DMS153 treated with DMSO at 0.1 percent for 48 hours (cell line): ENCODE data around the gene EEF1G.
"Not testable (repeated sequence)": the region's sequence is repeated elsewhere in the genome, so short reads cannot be mapped to it uniquely, and the experiment has no call there.

Source experiments
- DNase-seq: peaks from one replicate; lab custom pipeline; 2025; ENCODE audit not compliant: unreplicated experiment; lab: John Stamatoyannopoulos, UW

Gene EEF1G

GRCh38 chr11:62603776-62604299 lies 30.1 kb upstream of the EEF1G start:
- DNase-seq, result no peak

- no peak for DNase-seq
Observed at GRCh38 chr11:62603072-62603408, 29.3 kb upstream of the EEF1G start.

- DNase-seq, result peak; percentile 67
Observed at GRCh38 chr11:62602141-62603071, 28.7 kb upstream of the EEF1G start.

GRCh38 chr11:62601372-62602140 lies 27.9 kb upstream of the EEF1G start, which contains the start of gene MTA2:
Gene MTA2 (minus strand): TSS chr11:62601865. CDS start chr11:62601450, 415 bp downstream.
- peak; percentile 97 for DNase-seq

GRCh38 chr11:62601122-62601371 lies 27.4 kb upstream of the EEF1G start:
- no peak for DNase-seq

GRCh38 chr11:62600367-62601121 lies 26.9 kb upstream of the EEF1G start:
- no peak for DNase-seq

- DNase-seq, result no peak
Observed at GRCh38 chr11:62599901-62600300, 26.2 kb upstream of the EEF1G start.

- DNase-seq, result peak; percentile 27
Observed at GRCh38 chr11:62599069-62599696, 25.5 kb upstream of the EEF1G start.

GRCh38 chr11:62595124-62595523 lies 21.4 kb upstream of the EEF1G start:
- DNase-seq, result no peak

- peak; percentile 51 for DNase-seq
Observed at GRCh38 chr11:62593434-62594044, 19.8 kb upstream of the EEF1G start.

- DNase-seq, result no peak
Observed at GRCh38 chr11:62592989-62593421, 19.3 kb upstream of the EEF1G start.

GRCh38 chr11:62592146-62592815 lies 18.6 kb upstream of the EEF1G start:
- no peak for DNase-seq

- DNase-seq, result peak; percentile 97
Observed at GRCh38 chr11:62591448-62592145, 17.9 kb upstream of the EEF1G start, which contains the start of gene TUT1. Gene TUT1 (minus strand): TSS chr11:62591523. CDS start chr11:62591485, 38 bp downstream.

GRCh38 chr11:62588966-62589637 lies 15.4 kb upstream of the EEF1G start:
- no peak for DNase-seq

- DNase-seq, result not testable (repeated sequence)
Observed at GRCh38 chr11:62585356-62585755, 11.7 kb upstream of the EEF1G start.

GRCh38 chr11:62581735-62582134 lies 8.0 kb upstream of the EEF1G start:
- DNase-seq, result not testable (repeated sequence)

GRCh38 chr11:62580959-62581715 lies 7.4 kb upstream of the EEF1G start:
- no peak for DNase-seq

- no peak for DNase-seq
Observed at GRCh38 chr11:62579252-62579651, 5.6 kb upstream of the EEF1G start.
